ENCODE data around the gene SIX1.
A peak's percentile ranks its signal among the peaks of the same experiment; 100 is the strongest.

Gene SIX1

DNA sequence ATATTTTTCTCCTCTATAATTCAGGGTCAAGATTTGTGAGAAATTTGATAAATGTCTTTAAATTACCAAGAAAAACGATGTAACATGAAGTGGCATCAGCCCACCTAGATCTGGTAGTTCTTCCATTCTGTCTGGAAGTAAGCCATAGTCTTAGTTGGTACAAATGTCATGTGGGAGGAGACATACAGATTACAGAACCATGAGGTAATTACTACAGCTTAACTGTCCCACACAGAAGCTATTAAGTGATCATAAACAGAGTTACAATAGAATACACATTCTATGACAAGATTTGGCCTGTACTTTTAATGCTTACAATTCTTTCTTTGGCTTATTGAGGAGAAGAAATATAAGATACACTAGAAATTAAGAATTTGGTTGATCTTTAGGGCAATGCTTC is 13.7 kb upstream of the SIX1 start:
- no peak for DNase-seq (ENCODE audit: low read depth)
- TF ChIP-seq CTCF (IDR thresholded peaks at IDR 0.05; ENCODE audit: low read depth, low read length, missing control alignments) = no peak
- H3K4me3 ChIP-seq (ENCODE audit: low read depth, low read length) = no peak overlapping the region

DNA sequence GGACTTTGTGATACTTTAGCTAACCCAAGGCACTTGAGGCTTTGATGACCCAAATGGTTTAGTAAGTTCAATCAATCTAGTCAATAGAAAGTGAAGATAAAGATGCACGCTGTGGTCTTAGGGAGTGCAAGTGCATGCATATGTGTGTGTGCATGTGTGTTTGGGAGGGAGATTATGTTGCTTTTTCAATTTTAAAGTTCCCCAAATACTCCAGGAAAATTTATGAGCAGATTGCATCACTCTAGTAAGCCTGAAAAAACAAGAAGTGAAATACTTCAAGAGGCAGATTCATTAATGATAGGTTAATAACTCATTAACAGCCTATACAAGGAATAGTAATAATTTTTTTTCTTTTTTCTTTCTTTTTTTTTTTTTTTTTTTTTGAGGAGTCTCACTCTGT is 12.4 kb upstream of the SIX1 start:
- no peak for DNase-seq (ENCODE audit: low read depth)
- no peak for TF ChIP-seq CTCF (IDR thresholded peaks at IDR 0.05; ENCODE audit: low read depth, low read length, missing control alignments)
- no peak overlapping the region for H3K4me3 ChIP-seq (ENCODE audit: low read depth, low read length)

DNA sequence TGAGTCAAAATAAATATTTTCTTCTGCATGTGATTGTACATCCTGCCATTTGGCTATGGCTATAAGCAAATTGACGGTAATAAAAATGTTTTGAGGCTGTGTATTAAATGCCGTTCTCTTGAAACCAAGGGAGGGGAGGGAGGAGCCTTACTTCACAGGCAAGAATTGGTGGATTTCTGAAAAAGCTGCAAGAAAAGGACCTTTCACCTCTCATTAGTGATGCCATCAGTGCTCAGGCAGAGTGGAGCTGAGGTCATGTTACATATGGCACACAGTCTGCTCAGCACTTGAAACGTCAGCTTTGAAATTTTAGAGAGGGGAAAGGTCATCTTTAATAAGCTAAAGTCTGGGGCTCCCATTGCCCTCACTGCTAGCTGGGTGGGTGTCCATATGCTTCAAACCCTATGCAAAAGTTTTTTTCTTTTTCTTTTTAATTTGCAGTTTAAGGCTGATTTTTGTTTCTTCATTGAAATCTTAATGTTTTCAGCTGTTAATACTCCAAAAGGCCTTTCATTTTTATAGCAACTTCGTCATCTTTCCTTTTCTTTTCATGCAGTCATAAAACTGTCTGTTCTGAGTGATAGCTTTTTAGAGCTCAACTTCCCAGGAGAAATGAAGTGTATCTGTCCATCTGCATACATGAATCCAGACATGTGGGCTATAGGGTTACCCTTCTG is 9.8 kb upstream of the SIX1 start:
- no peak for DNase-seq (ENCODE audit: low read depth)
- H3K4me3 ChIP-seq (ENCODE audit: low read depth, low read length) = no peak overlapping the region
- TF ChIP-seq CTCF (IDR thresholded peaks at IDR 0.05; ENCODE audit: low read depth, low read length, missing control alignments) = no peak

DNA sequence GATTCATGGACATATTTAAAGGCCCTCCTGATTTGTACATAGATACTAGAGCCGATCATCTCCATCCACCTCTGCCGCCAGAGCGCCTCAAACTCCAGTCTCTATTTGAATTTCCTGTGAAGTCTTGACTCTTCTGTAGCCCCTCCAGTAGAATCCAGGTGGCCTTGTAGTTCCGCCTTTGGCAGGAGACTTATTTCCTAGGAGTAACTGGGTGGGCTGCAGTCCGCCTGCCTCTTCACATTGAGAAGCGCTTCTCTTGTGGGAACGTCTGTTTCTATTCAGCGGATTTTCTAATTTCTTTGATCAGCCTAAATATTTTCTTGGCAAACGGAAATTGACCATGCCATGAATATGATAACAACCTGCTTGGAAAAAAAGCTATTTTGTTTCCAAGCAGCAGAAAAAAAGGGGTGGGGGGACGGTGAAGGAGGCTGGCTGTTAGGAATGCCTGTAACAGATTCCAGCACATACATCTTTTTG is 9.0 kb upstream of the SIX1 start:
- no peak for TF ChIP-seq CTCF (IDR thresholded peaks at IDR 0.05; ENCODE audit: low read depth, low read length, missing control alignments)
- H3K4me3 ChIP-seq (ENCODE audit: low read depth, low read length) = no peak overlapping the region; the same call in 1 of the 2 replicates
- DNase-seq (ENCODE audit: low read depth) = no peak

DNA sequence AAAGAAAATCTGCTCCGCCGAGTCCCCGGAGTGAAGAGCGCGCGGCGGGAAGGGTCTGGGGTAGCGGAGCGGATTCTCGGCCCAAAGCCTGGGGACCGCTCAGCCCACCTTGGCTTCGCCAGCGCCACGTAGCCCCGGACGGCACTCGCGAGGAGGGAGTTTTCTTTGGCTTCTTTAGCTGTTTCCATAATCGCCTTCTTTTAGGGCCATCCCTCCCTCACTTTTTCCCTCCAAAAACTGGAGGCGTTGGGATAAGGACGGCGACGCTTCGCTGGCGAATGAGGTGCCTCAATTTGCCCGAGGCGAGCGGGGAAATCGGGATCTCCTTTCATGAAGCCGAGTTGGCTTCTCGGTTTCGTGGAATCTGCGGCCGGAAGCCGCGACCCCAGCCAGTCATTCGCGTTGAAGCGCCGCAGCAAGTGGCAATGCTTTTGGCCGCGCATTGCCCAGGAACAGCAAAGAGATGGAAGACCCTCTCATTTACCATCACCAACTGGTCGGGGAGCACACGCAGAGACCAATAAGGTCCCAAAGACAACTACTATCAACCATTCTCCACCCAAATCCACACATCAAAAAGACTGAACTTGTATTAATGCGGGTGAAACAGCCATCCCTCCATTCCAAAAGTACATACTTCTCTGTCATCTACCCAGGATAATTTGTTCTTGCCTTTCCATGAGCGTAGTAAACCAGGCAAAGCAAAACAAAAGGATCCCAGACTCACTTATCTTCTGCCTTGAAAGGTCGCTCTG is 8.4 kb upstream of the SIX1 start:
- no peak for DNase-seq (ENCODE audit: low read depth)
- TF ChIP-seq CTCF (IDR thresholded peaks at IDR 0.05; ENCODE audit: low read depth, low read length, missing control alignments) = no peak
- peak overlapping the region; percentile 61 for H3K4me3 ChIP-seq (ENCODE audit: low read depth, low read length)

GRCh38 chr14:60656686-60657455 is 7.6 kb upstream of the SIX1 start:
- peak; percentile 55 for DNase-seq (ENCODE audit: low read depth)
- H3K4me3 ChIP-seq (ENCODE audit: low read depth, low read length) = peak overlapping the region; percentile 61
- peak; percentile 55 for TF ChIP-seq CTCF (IDR thresholded peaks at IDR 0.05; ENCODE audit: low read depth, low read length, missing control alignments)
